Limb (tissue), 2 donors: ENCODE results near the gene STK39.
"Not testable (repeated sequence)": the region's sequence is repeated elsewhere in the genome, so short reads cannot be mapped to it uniquely, and the experiment has no call there.

ENCODE experiments used
- DNase-seq, 2 donors: peaks; one replicate each; pipeline ENCODE4 v3.0.0-alpha.2; 2016; ENCODE audit errors: extremely low spot score in 2 of 2

The STK39 gene

GRCh38 chr2:168138374-168138773 lies 109.0 kb downstream of the STK39 start:
- DNase-seq = no peak

DNA sequence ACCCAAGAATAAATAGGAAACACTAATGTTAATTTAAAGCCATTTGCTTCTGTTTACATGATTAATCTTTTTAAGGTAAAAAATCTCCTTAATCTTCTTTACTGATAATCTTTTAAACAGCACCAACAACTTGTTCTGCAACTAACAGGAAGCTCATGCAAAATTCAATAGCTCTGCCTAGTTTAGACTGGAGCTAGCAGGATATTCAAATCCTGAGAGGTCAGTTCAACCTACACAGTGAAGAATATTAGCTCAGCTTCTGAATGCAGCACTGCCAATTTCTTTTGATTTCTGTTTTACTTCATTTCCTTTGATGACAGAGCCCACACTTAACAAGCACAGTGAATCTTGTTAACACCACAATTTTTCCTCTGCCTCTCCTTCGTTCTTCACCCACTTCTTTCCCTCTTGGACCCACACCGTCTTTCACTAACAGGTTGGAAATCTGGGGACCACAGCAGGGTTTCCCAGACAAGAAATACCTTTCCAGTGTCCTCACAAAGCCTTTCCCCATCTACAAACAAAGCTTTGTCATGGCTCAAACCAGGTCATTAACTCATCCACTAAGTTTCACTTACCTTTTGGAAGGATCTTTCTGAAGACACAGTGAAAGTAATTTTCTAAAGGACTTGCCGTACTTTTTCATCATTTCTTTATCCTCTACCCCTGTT lies 109.8 kb downstream of the STK39 start:
- DNase-seq = no peak

GRCh38 chr2:168136392-168136977 lies 110.9 kb downstream of the STK39 start:
- no peak for DNase-seq

GRCh38 chr2:168135630-168136029 lies 111.8 kb downstream of the STK39 start:
- no peak for DNase-seq

DNA sequence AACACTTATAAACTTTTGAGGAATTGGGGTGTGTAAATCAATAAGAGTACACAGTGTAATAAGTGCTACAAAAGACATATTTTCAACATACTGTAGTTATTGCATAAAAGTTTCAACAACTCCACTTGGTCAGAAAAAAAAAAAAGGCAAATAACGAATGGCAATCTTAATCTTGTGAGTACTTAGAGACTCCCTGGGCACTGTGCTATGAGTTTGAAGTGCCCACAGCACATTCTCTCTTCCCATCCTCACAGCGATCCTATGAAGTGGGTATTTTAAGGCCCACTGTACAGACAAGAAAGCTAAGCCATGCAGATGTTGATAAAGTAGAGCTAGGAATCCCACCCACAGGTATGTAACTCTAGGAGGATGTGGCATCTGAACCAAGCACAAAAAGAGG lies 112.3 kb downstream of the STK39 start:
- DNase-seq = no peak

DNA sequence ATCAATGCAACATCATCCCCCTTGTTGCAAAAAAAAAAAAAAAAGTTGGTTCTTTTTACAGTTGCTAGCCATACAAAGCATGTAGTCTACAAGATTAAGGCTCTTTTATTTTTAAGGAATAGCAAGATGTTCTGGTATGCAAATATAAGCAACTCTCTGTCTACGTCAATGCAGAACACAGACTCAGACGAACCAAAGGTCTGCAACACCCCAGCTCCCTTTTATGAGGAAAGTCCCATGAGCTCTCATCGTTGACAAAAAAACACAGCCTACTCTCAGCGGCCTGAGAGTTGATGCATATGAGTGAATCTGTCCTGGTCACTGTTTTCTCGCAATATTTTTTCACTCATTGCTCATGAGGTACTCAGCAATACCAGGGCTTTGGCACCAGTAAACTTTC lies 112.9 kb downstream of the STK39 start:
- no peak for DNase-seq

GRCh38 chr2:168132389-168132788 lies 115.0 kb downstream of the STK39 start:
- no peak for DNase-seq

GRCh38 chr2:168130346-168130745 lies 117.0 kb downstream of the STK39 start:
- no peak for DNase-seq

DNA sequence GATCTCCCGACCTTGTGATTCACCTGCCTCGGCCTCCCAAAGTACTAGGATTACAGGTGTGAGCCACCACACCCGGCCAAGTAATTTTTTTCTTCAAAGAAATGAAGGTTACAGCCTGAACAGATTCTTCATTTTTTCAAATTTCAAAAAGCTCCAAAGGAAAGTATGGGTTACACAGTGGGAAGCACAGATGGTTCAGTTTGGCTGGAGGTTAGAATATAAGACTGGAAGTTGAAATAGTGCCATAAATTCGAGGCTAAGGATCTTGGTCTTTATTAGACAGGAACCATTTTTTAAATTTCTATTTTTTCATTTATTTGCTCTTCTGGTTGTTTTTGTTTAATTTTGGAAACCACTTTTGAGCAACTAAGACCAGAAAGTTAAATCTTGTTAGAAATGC lies 120.0 kb downstream of the STK39 start:
- no peak for DNase-seq

GRCh38 chr2:168122210-168122609 lies 125.2 kb downstream of the STK39 start:
- DNase-seq = not testable (repeated sequence)

GRCh38 chr2:168120730-168121129 lies 126.7 kb downstream of the STK39 start:
- DNase-seq = no peak

GRCh38 chr2:168120310-168120709 lies 127.1 kb downstream of the STK39 start:
- DNase-seq = no peak

DNA sequence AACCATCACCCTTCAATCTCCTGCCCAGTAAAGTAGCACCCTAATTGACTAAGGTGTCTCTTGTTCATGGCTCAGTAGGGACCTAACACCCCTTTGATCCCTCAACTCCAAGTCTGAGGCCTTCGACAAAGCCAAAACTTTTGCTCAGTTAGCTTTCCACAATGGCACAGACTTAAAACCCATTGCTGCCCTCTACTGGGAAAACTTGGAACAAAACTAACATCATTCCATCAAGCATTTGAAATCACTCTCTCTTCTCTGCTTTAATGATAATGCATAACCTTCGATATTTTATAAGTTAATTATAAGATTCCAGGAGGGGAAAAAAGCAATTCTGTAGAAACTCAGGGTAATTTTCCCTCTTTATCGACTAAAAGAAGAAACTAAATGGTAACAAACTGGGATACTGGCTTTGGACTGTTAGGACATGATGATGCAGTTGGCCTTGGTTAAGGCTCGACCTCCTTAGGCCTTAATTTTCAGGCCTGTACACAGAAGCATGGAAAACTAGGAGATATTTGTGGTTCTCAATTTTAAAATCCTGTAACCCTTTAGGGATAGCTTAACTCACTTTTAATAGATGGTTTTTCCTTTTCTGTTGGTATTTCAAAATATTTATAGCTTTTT lies 127.8 kb downstream of the STK39 start:
- peak in 1 of 2 donors; percentile 61 for DNase-seq

DNA sequence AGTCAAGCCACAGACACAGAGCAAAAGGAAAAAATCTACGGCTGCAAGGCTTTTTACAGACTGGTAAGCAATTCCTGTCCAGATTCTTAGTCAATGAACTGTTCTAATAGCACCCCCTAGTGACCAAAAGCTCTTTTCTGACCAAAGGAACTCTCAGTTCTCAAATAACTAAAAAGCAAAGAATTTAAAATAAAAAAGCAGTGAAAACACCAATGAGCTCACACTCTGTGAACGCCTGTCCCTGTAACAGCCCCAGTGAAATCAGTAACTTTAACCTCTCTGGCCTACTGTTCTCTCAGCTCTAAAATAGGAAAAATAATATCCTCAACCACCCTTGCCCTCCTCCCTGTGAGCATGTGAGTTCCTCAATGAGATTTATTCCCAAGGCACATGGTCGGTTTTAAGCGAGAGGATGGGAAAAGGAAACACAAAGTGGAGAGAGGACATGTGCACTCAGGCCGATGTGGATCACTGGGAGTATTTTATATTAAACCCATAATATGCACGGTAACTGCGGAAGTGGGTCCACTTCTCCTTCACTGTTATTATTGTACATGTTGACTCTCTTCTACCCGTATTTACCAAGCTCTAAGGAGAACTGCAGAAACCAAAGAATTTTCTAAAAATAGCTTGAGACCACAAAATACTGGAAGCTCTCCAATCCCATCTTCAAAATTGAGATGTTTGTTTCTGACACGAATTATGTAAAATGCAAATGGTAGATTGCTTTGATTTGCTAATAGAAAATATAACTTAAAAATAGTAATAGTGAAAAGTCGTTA lies 128.5 kb downstream of the STK39 start:
- DNase-seq = peak in 1 of 2 donors; percentile 86

- no peak for DNase-seq
Measured at GRCh38 chr2:168116448-168116847, 130.9 kb downstream of the STK39 start.

DNA sequence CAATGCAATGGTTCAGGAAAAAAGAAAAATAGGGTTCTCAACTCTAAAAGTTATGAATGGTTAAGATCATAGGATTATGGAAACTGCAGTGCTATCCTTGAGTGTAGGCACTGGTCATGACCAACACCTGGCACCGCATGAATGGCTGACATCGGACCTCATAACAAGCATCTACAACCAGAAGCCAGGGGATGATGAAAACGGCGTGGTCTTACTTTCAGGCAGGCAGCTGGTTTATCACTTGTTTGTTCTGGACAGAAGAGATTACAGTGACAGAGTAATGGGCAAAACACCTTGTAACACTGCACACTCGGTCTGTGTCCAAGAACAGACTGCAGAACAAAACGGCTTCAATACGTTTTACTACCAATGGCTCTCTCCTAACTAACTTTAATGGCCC lies 132.8 kb downstream of the STK39 start:
- no peak for DNase-seq

DNA sequence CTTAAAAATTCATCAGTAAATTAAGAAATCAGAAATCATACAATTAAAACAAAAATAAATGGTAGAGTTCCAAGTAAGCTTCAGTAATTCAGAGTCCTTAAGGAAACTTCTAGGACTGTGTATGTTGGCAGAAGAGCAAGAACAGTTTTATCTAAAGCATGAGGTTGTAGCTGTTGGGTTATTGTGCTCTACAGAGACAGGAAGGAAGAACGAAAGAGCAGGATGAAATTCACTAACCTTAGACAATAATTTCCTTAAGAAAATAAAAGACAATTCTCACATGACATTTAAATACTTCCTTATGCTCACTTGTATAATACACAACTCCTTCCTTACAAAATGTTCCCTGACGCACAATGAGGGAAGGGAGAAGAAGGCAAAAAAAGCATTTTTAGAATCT lies 133.4 kb downstream of the STK39 start:
- DNase-seq = no peak

DNA sequence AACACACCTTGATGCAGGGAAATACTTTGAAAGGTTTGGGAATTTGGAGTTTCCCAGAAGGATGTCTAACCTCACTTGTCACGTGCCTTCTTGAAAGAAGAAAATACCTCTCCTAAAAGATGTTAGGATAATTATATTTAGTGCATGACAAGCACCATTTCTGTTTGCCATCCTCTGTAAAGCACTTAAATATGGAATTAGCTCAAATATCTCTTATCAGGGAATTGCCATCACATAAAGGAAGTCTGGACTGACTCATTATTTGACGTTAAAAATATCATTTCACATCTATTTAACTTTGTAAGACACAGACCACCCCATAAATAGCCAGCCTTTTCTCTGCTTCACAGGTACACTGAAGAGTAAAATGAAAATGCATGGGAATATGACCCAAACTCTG lies 140.1 kb downstream of the STK39 start:
- no peak for DNase-seq

- no peak for DNase-seq
Measured at GRCh38 chr2:168105127-168105683, 142.2 kb downstream of the STK39 start.

GRCh38 chr2:168097431-168097830 lies 150.0 kb downstream of the STK39 start:
- no peak for DNase-seq

DNA sequence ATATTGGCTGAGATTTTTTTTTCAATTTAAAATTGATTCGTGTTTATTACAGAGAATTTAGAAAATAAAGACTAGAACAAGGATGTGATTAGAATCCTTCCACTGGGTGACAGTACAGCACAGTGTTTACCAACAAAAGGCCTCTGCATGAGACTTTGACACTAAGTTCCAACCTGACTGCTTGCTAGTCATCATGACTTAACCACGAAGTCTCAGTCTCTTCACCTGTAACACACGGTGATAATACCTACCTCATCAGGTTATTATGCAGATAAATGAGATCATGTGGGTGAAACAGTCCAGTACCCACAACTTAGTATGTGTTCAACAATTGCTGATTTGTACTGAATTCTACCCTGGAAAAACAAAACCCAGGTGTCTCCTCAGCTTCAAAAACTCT lies 151.2 kb downstream of the STK39 start:
- no peak for DNase-seq

- DNase-seq = no peak
Measured at GRCh38 chr2:168091986-168092385, 155.4 kb downstream of the STK39 start.
